Activated naive CD8-positive, alpha-beta T cell treated with anti-CD3 and anti-CD28 coated beads for 36 hours (primary cell): ENCODE data around the gene HOXC12. TPM values are rescaled to one million over a fixed set of nuclear protein-coding genes. Genes with fewer than 3 reads are reported as not detected.

Experiments used
- DNase-seq: peaks from one replicate; pipeline ENCODE4 v3.0.0; 2021
- H3K27ac Mint-ChIP-seq: one replicate; pipeline ENCODE4 v1.8.0; 2022; ENCODE audit warnings: mild to moderate bottlenecking, moderate library complexity, mixed read lengths
- H3K27me3 Mint-ChIP-seq: one replicate; pipeline ENCODE4 v1.8.0; 2022; ENCODE audit warnings: mild to moderate bottlenecking, mixed read lengths
- H3K36me3 Mint-ChIP-seq: one replicate; pipeline ENCODE4 v1.8.0; 2021; ENCODE audit warnings: mild to moderate bottlenecking, mixed read lengths
- H3K4me1 Mint-ChIP-seq: one replicate; pipeline ENCODE4 v1.8.0; 2021; ENCODE audit warnings: mixed read lengths
- H3K4me3 Mint-ChIP-seq: one replicate; pipeline ENCODE4 v1.8.0; 2022; ENCODE audit warnings: mild to moderate bottlenecking, moderate library complexity, mixed read lengths
- H3K9me3 Mint-ChIP-seq: one replicate; pipeline ENCODE4 v1.8.0; 2022; ENCODE audit warnings: mixed read lengths
- total RNA-seq, 2 experiments: library from RNA; stranded (reverse); gene quantifications; one replicate each; pipeline ENCODE4 v1.2.3, GENCODE V29; 2021

The HOXC12 gene
- total RNA-seq, 2 experiments from 2014 or later, result not detected

GRCh38 chr12:53960187-53961024 lies 5.7 kb downstream of the HOXC12 start:
- Mint-ChIP-seq H3K4me3 (no peak overlapping the region), H3K4me1 (peaks cover 22% of the 10 kb centered on the region), H3K36me3 (peaks cover 3% of the 10 kb centered on the region), H3K9me3 (peaks cover 1% of the 10 kb centered on the region), H3K27me3 (peaks cover 93% of the 10 kb centered on the region), H3K27ac (no peak overlapping the region)
- no peak for DNase-seq

GRCh38 chr12:53961025-53961761 lies 6.5 kb downstream of the HOXC12 start:
- Mint-ChIP-seq H3K27ac (no peak overlapping the region), H3K27me3 (peaks cover 93% of the 10 kb centered on the region), H3K9me3 (no peaks in the 10 kb centered on the region), H3K4me3 (no peak overlapping the region), H3K36me3 (peaks cover 5% of the 10 kb centered on the region), H3K4me1 (peaks cover 22% of the 10 kb centered on the region)
- DNase-seq, result no peak

GRCh38 chr12:53963005-53963404 lies 8.3 kb downstream of the HOXC12 start:
- H3K4me1 Mint-ChIP-seq, result peaks cover 22% of the 10 kb centered on the region
- DNase-seq, result no peak
- no peak overlapping the region for H3K27ac Mint-ChIP-seq
- peaks cover 5% of the 10 kb centered on the region for H3K36me3 Mint-ChIP-seq
- no peak overlapping the region for H3K4me3 Mint-ChIP-seq
- peaks cover 93% of the 10 kb centered on the region for H3K27me3 Mint-ChIP-seq
- no peaks in the 10 kb centered on the region for H3K9me3 Mint-ChIP-seq

DNA sequence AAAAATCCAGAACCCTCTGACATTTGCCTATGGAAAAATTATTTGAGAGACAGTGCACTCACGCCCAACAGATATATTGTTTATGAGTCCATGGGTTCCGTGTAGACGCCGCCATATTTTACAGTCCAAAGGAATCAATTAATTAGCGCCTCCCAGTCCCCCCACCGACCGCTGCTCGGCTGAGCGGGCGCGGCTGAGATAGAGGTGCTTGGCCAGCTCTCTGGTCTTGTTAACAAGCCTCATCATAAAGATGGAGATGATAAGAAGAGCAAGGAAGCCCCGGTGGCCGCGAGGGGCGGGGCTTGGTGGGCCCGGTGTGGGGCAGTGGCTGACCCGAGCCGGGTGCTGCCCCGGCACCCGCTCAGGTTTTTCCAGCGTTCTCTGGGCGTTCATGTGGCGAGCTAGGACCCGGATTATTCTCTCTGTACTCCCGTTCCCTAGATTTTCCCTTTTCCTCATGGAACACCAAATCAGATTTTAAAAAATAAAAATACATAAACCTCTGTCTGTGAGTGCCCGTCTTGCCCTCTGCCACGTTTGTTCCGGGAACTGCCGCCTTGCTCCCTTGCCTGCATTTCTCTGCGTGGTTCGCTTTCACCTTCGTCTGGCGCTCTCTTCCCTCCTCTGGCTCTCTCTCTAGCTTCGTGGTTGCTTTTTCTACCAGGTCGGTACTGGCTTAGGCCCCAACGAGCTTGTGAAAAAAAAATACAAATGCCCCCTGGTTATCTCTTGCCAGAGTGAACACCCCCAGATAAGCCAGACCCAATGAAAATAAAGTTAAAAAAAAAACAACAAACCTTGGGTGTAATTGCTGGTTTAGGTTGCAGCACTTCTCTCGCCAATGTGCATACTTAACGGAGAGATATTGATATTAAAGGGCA lies 9.0 kb downstream of the HOXC12 start:
- H3K27me3 Mint-ChIP-seq, result peaks cover 93% of the 10 kb centered on the region
- peak overlapping the region; percentile 9 for H3K4me3 Mint-ChIP-seq
- no peak for DNase-seq
- peaks cover 22% of the 10 kb centered on the region for H3K4me1 Mint-ChIP-seq
- H3K36me3 Mint-ChIP-seq, result peaks cover 5% of the 10 kb centered on the region
- H3K27ac Mint-ChIP-seq, result no peak overlapping the region
- no peaks in the 10 kb centered on the region for H3K9me3 Mint-ChIP-seq

GRCh38 chr12:53964315-53964713 lies 9.6 kb downstream of the HOXC12 start:
- H3K27ac Mint-ChIP-seq, result no peak overlapping the region
- peaks cover 5% of the 10 kb centered on the region for H3K36me3 Mint-ChIP-seq
- no peak overlapping the region for H3K4me3 Mint-ChIP-seq
- peaks cover 22% of the 10 kb centered on the region for H3K4me1 Mint-ChIP-seq
- DNase-seq, result no peak
- peaks cover 93% of the 10 kb centered on the region for H3K27me3 Mint-ChIP-seq
- H3K9me3 Mint-ChIP-seq, result no peaks in the 10 kb centered on the region

DNA sequence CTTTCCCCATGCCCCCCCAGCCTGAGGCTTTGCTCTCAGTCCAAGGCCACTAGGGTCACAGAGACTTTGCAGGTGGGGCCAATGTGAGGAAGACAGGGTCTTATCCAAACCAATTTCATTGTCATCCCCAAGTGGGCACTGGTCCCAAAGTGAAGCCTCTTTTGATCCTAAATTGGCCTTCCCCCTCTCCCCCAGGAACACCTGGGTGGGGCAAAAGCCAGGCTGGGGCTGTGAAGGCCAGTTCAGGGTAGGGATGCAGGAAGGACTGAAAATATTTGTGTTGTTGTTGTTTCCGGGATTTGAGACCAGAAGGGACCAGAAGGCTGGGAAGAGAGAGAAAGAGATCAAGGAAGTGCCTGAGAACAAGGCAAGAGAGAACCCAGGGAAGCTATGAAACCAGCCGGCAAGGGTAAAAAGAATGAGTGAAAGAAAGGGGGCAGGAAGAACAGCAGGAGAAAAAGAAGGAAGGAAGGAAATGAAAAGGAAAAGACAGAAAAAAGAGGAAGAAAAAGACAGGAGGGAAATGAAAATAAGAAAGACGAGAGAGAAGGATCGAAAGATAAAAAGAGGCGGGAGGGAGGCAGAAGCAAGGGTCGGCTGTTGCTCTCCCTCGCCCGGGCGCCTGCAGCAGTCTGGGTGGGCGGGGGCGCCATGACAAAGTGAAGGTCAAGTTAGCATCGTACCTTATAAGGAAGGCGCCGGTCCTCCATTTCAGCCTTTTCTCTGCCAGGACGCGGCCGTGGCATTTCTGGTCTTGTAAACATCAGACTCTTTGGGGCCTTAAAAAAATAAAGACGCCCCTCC lies 10.8 kb downstream of the HOXC12 start:
- H3K27me3 Mint-ChIP-seq, result peaks cover 93% of the 10 kb centered on the region
- H3K27ac Mint-ChIP-seq, result no peak overlapping the region
- no peaks in the 10 kb centered on the region for H3K9me3 Mint-ChIP-seq
- peak overlapping the region; percentile 12 for H3K4me3 Mint-ChIP-seq
- peaks cover 22% of the 10 kb centered on the region for H3K4me1 Mint-ChIP-seq
- DNase-seq, result no peak
- H3K36me3 Mint-ChIP-seq, result peaks cover 5% of the 10 kb centered on the region

- Mint-ChIP-seq H3K9me3 (no peaks in the 10 kb centered on the region), H3K27ac (no peak overlapping the region), H3K36me3 (peaks cover 5% of the 10 kb centered on the region), H3K4me1 (peaks cover 22% of the 10 kb centered on the region), H3K4me3 (peak overlapping the region; percentile 38), H3K27me3 (peaks cover 96% of the 10 kb centered on the region)
- DNase-seq, result no peak
Observed at GRCh38 chr12:53966085-53966384, 11.3 kb downstream of the HOXC12 start.

DNA sequence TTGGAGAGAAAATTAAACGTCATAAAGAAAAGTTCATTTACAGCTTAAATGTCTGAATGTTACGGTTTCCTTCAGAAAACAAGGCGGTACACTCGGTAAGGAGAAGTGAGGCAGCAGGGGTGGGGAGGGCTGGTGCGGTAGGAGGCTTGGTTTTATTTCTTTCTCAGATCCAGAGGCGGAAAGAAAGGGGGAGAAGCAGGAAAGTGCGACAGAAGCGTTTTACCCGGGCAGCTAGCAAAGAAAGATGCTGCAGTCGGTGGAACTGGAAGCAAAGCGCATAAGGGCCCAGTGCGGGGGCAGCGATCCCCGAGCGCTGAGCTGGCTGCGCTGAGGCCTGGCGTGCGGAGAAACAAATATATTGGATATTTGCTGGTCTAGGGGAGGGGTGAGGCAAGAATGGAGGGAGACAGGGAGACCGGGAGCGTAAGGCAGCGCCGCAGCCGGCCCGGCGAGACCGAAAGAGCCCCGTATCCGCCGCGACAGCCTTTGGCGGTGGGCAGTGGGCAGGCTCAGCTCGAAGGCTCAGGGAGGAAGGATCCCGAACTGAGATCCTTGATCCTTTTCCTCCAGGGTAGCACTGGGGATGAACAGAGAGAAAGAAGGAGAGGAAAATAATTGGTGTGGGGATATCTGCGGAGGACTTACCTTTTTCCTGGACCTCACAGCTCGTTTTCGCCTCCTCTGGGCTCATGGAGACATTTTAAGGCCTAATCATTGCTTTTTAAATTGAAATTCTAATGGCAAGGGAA lies 11.9 kb downstream of the HOXC12 start:
- no peak for DNase-seq
- peaks cover 99% of the 10 kb centered on the region for H3K27me3 Mint-ChIP-seq
- peaks cover 22% of the 10 kb centered on the region for H3K4me1 Mint-ChIP-seq
- H3K36me3 Mint-ChIP-seq, result peaks cover 5% of the 10 kb centered on the region
- no peak overlapping the region for H3K27ac Mint-ChIP-seq
- peak overlapping the region; percentile 38 for H3K4me3 Mint-ChIP-seq
- no peaks in the 10 kb centered on the region for H3K9me3 Mint-ChIP-seq

- H3K4me3 Mint-ChIP-seq, result no peak overlapping the region
- peaks cover 5% of the 10 kb centered on the region for H3K36me3 Mint-ChIP-seq
- peaks cover 22% of the 10 kb centered on the region for H3K4me1 Mint-ChIP-seq
- no peak overlapping the region for H3K27ac Mint-ChIP-seq
- H3K27me3 Mint-ChIP-seq, result peaks cover 100% of the 10 kb centered on the region
- no peaks in the 10 kb centered on the region for H3K9me3 Mint-ChIP-seq
- no peak for DNase-seq
Observed at GRCh38 chr12:53967421-53967925, 12.8 kb downstream of the HOXC12 start.

DNA sequence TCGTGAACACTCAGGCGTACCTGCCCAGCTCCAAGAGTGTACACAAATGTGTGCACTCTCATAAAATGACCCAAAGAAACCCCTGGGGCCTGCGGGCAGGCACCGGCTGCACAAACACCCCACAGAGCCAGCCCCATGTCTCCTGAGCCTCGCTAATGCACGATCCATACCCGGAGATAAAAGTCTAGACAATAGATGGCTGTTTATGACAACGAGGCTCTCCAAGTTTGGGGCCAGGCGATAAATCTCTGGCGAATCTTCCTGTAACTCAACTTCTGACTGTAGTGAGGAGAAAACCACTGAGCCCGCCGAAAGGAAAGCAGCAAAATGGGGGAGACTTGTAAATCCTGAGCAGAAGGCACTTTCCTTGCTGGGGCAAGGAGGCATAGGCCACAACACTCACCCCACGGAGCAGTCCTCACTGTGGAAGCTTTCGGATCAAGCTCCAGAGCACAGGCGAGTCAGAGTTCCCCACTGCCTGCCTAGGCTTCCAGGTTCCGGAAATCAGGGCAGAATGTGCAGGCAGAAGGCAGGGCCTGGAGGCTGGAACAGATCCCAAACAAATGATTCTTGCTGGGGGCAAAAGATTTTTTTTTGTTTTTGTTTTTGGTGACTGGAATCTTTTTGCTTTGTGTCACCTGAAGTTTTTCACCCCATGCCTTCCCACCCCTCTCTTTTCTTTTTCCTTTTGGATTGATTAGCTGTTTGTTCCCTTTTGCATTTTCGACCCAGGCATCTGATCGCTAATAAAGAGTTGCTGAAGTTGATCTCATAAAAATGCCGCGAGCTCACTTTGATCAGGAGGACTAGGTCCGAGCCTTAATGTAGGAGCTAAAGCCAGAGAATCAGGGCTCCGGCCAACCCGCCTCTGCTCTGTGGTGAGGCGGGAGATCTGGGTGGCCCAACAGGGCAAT lies 13.8 kb downstream of the HOXC12 start:
- peaks cover 11% of the 10 kb centered on the region for H3K36me3 Mint-ChIP-seq
- peaks cover 6% of the 10 kb centered on the region for H3K9me3 Mint-ChIP-seq
- H3K4me1 Mint-ChIP-seq, result peaks cover 29% of the 10 kb centered on the region
- peaks cover 100% of the 10 kb centered on the region for H3K27me3 Mint-ChIP-seq
- H3K4me3 Mint-ChIP-seq, result no peak overlapping the region
- no peak overlapping the region for H3K27ac Mint-ChIP-seq
- DNase-seq, result no peak

- DNase-seq, result no peak
- Mint-ChIP-seq H3K36me3 (peaks cover 10% of the 10 kb centered on the region), H3K9me3 (peaks cover 6% of the 10 kb centered on the region), H3K4me3 (no peak overlapping the region), H3K4me1 (peaks cover 24% of the 10 kb centered on the region), H3K27ac (no peak overlapping the region), H3K27me3 (peaks cover 97% of the 10 kb centered on the region)
Observed at GRCh38 chr12:53969588-53970259, 15.0 kb downstream of the HOXC12 start.

DNA sequence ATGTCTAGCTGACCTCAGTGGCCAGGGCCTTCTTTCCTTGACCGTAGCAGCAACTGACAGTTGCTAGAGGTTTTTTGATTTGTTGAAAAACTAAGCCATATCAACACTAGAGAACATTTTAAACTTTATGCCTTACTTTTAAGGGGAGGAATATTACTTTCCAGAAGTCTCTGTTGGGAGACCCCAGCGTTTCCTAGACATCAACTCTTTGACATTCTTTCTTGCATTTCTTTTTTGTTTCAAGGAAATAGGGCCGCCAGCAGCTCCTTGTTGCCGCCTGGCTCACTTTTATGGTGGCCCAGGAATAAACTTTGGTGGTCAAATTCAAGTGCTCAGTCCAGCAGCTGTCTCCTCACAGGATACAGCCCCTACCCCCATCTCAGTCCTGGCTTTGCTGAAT lies 15.7 kb downstream of the HOXC12 start:
- no peak overlapping the region for H3K4me3 Mint-ChIP-seq
- peaks cover 97% of the 10 kb centered on the region for H3K27me3 Mint-ChIP-seq
- no peak overlapping the region for H3K27ac Mint-ChIP-seq
- H3K4me1 Mint-ChIP-seq, result peaks cover 21% of the 10 kb centered on the region
- DNase-seq, result no peak
- H3K9me3 Mint-ChIP-seq, result peaks cover 6% of the 10 kb centered on the region
- peaks cover 8% of the 10 kb centered on the region for H3K36me3 Mint-ChIP-seq
